Motor neuron (in vitro differentiated cells): ENCODE results near the gene SEL1L. TPM values are rescaled to one million over a fixed set of nuclear protein-coding genes. Genes with fewer than 3 reads are reported as not detected.
A peak's percentile ranks its signal among the peaks of the same experiment; 100 is the strongest.
"Not testable (repeated sequence)": the region's sequence is repeated elsewhere in the genome, so short reads cannot be mapped to it uniquely, and the experiment has no call there.

Experiments used
- ATAC-seq, 8 experiments: fragments of 200-7000 bp; cut with Tn5 transposase; replicated peaks in 6 of 8; 2 replicates each; pipeline ENCODE4 v1.8.0; 2021; ENCODE audit warnings: mild to moderate bottlenecking in 8 of 8, moderate library complexity in 8 of 8
- H3K27ac ChIP-seq, 2 donors: fragments of 250-450 bp; sonication (Bioruptor Pico); 2 replicates each; pipeline ENCODE4 v1.9.0; 2021; ENCODE audit warnings: antibody characterized with exemption in 2 of 2, mild to moderate bottlenecking in 2 of 2, moderate library complexity in 1 of 2
- H3K4me1 ChIP-seq, 2 donors: fragments of 250-450 bp; sonication (Bioruptor Pico); replicated peaks in 1 of 2; 2 replicates each; pipeline ENCODE4 v1.6.1; 2021; ENCODE audit warnings: antibody characterized with exemption in 2 of 2, mild to moderate bottlenecking in 2 of 2, moderate library complexity in 1 of 2
- H3K4me3 ChIP-seq, 5 donors: fragments of 250-450 bp; sonication (Bioruptor Pico); 2 replicates each; pipeline ENCODE4 v1.9.0; 2021; ENCODE audit warnings: antibody characterized with exemption in 5 of 5, mild to moderate bottlenecking in 5 of 5, moderate library complexity in 4 of 5
- WGBS, 10 experiments: fragments of 450-650 bp; shearing (Covaris generic); methylation state at CpG; one replicate each; pipeline ENCODE4 v1.0.0; 2022; 5-methylcytosine and 5-hydroxymethylcytosine counted together
- in situ Hi-C, 9 experiments: fragments of 400-800 bp; cut with MboI; loops; one replicate each; pipeline ENCODE4 v1.15.0; 2021; ENCODE audit warnings: low sequenced_read_pairs in 9 of 9, low pct_unique_long_range_greater_than_20kb in 2 of 9; ENCODE audit not compliant: unreplicated experiment in 9 of 9
- total RNA-seq, 8 experiments: library from RNA; unstranded; fragments of 300-600 nt; gene quantifications; 2 replicates each; pipeline versions ENCODE4 v1.2.3 to v1.2.4, GENCODE V29; 2022

Gene SEL1L
- total RNA-seq, 8 experiments from 2014 or later, result 27.9 to 109 (median 46.3) TPM

DNA sequence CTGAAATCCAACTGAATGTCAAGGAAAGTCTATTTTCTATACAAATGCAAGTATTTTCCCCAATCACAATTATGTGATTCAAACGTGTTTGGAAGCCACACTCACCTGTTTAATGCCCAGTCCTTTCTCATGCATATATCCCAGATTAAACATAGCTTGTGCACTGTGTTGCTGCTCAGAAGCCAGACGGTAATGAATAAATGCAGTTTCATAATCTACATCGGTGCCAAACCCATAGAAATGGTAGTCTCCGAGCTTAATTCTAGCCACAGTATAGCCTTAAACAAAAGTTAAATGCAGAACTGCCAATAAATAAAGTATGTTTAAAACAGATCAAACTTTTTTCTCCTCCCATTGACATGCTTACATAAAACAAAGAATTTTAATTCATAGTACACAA lies 49.5 kb downstream of the SEL1L start:
- no peak overlapping the region for H3K4me3 ChIP-seq
- 24 to 100% (median 89%) methylated on average over 1 to 4 of the region's 4 CpGs for WGBS, 10 experiments
- H3K4me1 ChIP-seq, result no peaks in the 10 kb centered on the region
- in situ Hi-C loops, result no loop called here
- peak in 1 of 8 experiments; percentile 52 for ATAC-seq
- H3K27ac ChIP-seq, result no peak overlapping the region

GRCh38 chr14:81480741-81481140 lies 52.9 kb downstream of the SEL1L start:
- Histone ChIP-seq H3K4me3 (no peak overlapping the region), H3K27ac (no peak overlapping the region), H3K4me1 (no peaks in the 10 kb centered on the region)
- ATAC-seq, result no peak
- in situ Hi-C loops, result no loop called here
- 83 to 100% (median 96%) methylated on average over 1 to 5 of the region's 5 CpGs for WGBS, 10 experiments

DNA sequence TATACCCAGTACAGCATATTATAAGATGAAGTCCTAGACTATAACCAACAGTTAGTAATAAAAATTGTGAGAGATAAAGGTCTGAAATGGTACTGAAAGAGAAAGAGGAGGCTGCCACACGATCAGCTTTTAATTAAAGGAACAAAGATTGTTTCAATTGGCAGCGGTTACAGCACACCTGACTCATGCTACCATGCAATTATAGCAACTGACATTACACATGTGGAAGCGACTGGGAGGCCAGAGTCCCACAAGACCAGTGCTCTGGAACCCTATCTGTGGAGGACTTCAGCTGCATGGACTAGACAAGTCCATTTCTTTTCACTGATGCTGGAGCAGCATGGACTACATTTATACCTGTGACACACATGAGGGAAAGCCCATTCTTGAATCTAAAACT lies 55.2 kb downstream of the SEL1L start:
- WGBS, 10 experiments, result 75 to 100% (median 89%) methylated on average over 1 to 3 of the region's 3 CpGs; no CpG with 5 or more reads in 2 of the 10 experiments
- no peak overlapping the region for H3K27ac ChIP-seq
- in situ Hi-C loops, result no loop called here
- ATAC-seq, result no peak
- no peak overlapping the region for H3K4me3 ChIP-seq
- no peaks in the 10 kb centered on the region for H3K4me1 ChIP-seq

GRCh38 chr14:81476816-81477215 lies 56.8 kb downstream of the SEL1L start:
- ATAC-seq, result no peak
- no peak overlapping the region for H3K4me3 ChIP-seq
- H3K27ac ChIP-seq, result no peak overlapping the region
- no peaks in the 10 kb centered on the region for H3K4me1 ChIP-seq
- in situ Hi-C loops, result no loop called here
- 60 to 100% (median 100%) methylated on average over 1 to 5 of the region's 5 CpGs; no CpG with 5 or more reads in 1 of the 10 experiments for WGBS, 10 experiments

GRCh38 chr14:81474685-81475324 lies 58.8 kb downstream of the SEL1L start:
- Histone ChIP-seq H3K4me1 (no peaks in the 10 kb centered on the region), H3K4me3 (no peak overlapping the region), H3K27ac (no peak overlapping the region)
- WGBS, 10 experiments, result 83 to 98% (median 94%) methylated on average over 2 to 5 of the region's 5 CpGs
- no peak for ATAC-seq
- in situ Hi-C loops, result loop anchor here in 7 of 9 experiments (25.0 kb wide), 3 partner anchors 213 to 513 kb away; partner anchors contain the start of gene TSHR (in 4 of the 7)

DNA sequence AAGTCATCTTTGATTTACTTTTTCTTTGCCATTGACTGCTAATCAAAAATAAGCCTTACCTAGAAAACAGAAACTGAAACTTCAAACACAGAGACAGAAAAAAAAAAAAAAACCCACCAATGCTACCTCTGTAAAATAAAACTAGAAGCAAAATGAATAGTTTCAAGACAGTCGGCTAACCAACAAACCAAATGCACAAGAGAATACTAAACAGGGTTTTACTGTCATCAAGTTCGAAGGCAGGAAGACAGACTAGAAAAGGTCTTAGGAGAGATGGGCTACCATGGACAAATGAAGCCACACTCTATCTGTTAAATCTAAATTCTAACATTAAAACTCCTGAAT lies 59.5 kb downstream of the SEL1L start:
- 73 to 100% (median 92%) methylated on average over 1 to 2 of the region's 2 CpGs for WGBS, 10 experiments
- Histone ChIP-seq H3K4me3 (no peak overlapping the region), H3K4me1 (no peaks in the 10 kb centered on the region), H3K27ac (no peak overlapping the region)
- in situ Hi-C loops, result loop anchor here in 7 of 9 experiments (25.0 kb wide), 3 partner anchors 212 to 512 kb away; partner anchors contain the start of gene TSHR (in 4 of the 7)
- ATAC-seq, result no peak

- Histone ChIP-seq H3K4me3 (no peak overlapping the region), H3K27ac (no peak overlapping the region), H3K4me1 (no peaks in the 10 kb centered on the region)
- ATAC-seq, result peak in 1 of 8 experiments; percentile 10
- WGBS, 10 experiments, result 12 to 100% (median 57%) methylated on average over 1 to 3 of the region's 3 CpGs; no CpG with 5 or more reads in 1 of the 10 experiments
- in situ Hi-C loops, result loop anchor here in 7 of 9 experiments (25.0 kb wide), 3 partner anchors 211 to 511 kb away; partner anchors contain the start of gene TSHR (in 4 of the 7)
Observed at GRCh38 chr14:81473456-81474147, 60.1 kb downstream of the SEL1L start.

DNA sequence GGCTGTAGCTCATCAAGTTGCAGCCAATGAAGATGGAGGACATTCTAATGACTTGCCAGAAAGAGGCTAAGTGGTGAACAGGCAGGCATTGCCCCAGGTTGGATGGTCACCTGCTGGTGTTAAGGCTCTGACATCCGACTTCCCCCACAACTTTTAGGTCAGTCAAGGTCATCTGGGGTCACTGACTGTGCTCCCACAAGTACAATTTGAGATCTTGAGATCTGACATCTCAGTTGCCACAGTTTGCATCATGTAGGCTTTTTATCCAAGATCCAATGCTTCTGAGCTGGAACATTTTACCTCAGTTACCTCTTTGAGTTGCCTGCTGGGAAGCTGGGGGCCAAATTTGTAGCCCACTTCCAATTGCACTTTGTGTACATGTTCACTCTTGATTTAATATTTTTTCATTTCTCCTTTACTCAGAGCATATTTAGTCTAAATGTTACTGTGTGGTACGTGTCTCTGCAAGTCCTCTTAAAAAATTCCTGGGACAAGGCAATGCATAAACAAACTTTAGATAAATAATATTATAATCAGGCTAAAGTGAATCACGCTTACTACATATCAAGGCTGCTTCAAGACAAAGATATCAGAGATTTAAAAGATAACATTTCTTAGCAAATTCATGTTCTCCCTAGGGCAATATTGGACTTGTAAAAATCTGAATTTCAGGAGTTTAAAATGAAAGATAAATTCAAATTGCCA lies 61.4 kb downstream of the SEL1L start:
- Histone ChIP-seq H3K4me3 (no peak overlapping the region), H3K27ac (no peak overlapping the region), H3K4me1 (no peaks in the 10 kb centered on the region)
- 50 to 100% (median 84%) methylated on average over 1 to 3 of the region's 3 CpGs for WGBS, 10 experiments
- in situ Hi-C loops, result loop anchor here in 7 of 9 experiments (25.0 kb wide), 3 partner anchors 210 to 510 kb away; partner anchors contain the start of gene TSHR (in 4 of the 7)
- ATAC-seq, result no peak

DNA sequence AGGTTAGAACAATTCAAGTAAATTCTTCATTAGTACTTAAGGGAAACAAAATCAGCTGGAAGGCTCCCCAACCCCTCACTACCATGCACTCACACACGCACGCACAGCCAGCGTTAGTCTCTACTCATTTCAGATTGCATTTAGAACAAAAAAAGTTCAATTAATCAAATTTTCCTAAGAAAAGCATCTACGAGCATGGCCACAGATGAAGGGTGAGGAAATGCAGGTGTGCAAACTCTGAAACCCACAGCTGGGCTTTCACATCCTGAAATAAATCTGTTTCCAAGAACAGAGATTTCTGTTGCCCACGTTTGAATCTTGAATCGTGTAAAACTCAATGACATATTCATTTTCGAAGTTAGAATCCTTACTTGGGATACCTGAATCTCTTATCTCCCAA lies 62.6 kb downstream of the SEL1L start:
- Histone ChIP-seq H3K27ac (no peak overlapping the region), H3K4me3 (no peak overlapping the region), H3K4me1 (peaks cover 0 to 4% of the 10 kb centered on the region in 2 donors)
- 64 to 96% (median 82%) methylated on average over 4 to 7 of the region's 7 CpGs; no CpG with 5 or more reads in 2 of the 10 experiments for WGBS, 10 experiments
- ATAC-seq, result no peak
- in situ Hi-C loops, result loop anchor here in 7 of 9 experiments (25.0 kb wide), 3 partner anchors 209 to 509 kb away; partner anchors contain the start of gene TSHR (in 4 of the 7)

- H3K4me3 ChIP-seq, H3K27ac ChIP-seq, H3K4me1 ChIP-seq, ATAC-seq: not testable (repeated sequence)
- 38 to 100% (median 91%) methylated on average over 1 to 4 of the region's 5 CpGs; no CpG with 5 or more reads in 2 of the 10 experiments for WGBS, 10 experiments
- in situ Hi-C loops, result loop anchor here in 7 of 9 experiments (25.0 kb wide), 3 partner anchors 208 to 508 kb away; partner anchors contain the start of gene TSHR (in 4 of the 7)
Observed at GRCh38 chr14:81470557-81470826, 63.2 kb downstream of the SEL1L start.

DNA sequence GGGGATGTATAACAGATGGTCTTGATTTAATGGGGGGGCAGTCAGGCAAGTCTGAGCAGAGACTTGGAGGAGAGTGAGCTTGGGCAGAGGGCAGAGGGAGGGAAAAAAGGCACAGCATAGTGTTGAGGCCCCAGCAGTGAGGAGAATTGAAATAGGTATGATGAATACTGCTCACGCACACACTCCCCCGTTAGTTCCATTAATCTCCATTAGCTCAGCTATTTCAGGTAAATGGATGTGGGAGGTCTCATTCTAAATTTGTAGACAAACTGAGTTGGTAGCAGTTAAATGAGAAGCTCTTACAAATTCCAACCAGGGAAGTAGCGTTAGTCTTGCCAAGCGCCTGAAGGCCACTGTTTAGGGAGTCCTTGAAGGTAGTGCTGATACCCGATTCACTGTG lies 66.8 kb downstream of the SEL1L start:
- Histone ChIP-seq H3K4me3 (no peak overlapping the region), H3K27ac (no peak overlapping the region), H3K4me1 (peaks cover 0 to 4% of the 10 kb centered on the region in 2 donors)
- in situ Hi-C loops, result loop anchor here in 8 of 9 experiments (10.0 to 25.0 kb wide), 4 partner anchors 205 to 505 kb away; partner anchors contain the start of gene TSHR (in 4 of the 8)
- WGBS, 10 experiments, result 49 to 100% (median 85%) methylated on average over 1 to 5 of the region's 5 CpGs; no CpG with 5 or more reads in 1 of the 10 experiments
- no peak for ATAC-seq

DNA sequence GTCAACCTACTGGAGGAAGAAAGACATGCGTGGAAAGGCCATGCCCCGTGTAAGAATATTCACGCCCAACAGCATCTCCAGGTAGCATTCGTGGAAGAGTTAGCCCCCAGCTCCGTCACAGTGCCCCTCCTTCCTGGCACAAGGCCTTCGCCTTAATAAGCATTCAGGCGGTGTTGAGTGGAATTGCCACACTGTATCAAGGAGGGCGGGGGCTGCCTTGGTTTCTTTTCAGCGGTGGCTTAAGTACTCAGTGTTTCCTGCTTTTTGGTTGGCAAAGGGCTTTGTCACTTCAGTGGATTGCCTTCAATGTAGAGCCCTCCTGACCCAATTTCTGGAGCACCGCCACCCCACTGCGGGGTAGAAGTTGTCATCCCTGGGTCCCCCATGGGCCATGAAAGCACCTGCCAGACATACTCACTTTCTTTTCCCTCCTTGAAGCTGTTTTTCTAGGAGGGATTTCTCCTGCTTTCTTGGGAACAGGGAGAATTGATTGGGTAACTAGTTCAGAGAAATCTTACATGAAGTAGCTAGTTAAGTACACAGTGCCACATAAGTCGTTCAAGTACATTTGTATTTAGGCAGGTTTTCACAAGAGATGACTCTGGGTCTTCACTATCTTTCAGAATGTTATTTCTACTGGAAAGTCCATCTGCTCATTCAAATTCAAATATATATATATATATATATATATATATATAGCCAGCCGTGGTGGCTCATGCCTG lies 68.0 kb downstream of the SEL1L start:
- in situ Hi-C loops, result loop anchor here in 8 of 9 experiments (10.0 to 25.0 kb wide), 4 partner anchors 203 to 503 kb away; partner anchors contain the start of gene TSHR (in 4 of the 8)
- WGBS, 10 experiments, result 70 to 100% (median 91%) methylated on average over 2 to 9 of the region's 13 CpGs; no CpG with 5 or more reads in 2 of the 10 experiments

More for the DNA sequence above, 68.0 kb downstream of the SEL1L start:
- Histone ChIP-seq H3K4me3 (no peak overlapping the region), H3K4me1 (peaks cover 0 to 4% of the 10 kb centered on the region in 2 donors), H3K27ac (no peak overlapping the region)
- no peak for ATAC-seq
